Heart left ventricle (tissue), 16 donors: ENCODE results near the gene ZNF786. TPM values are rescaled to one million over a fixed set of nuclear protein-coding genes. Genes with fewer than 3 reads are reported as not detected.

Source experiments
- ATAC-seq, 4 donors: fragments of 200-7000 bp; cut with Tn5 transposase; one replicate each; pipeline ENCODE4 v1.9.1; 2020 to 2022; ENCODE audit warnings: moderate library complexity in 4 of 4, mild to moderate bottlenecking in 3 of 4, moderate number of reproducible peaks in 1 of 4
- DNase-seq, 5 donors: peaks; one replicate each; pipeline ENCODE4 v3.0.0-alpha.2; 2020
- H3K27ac ChIP-seq, 12 donors: fragments of 200-600 bp; sonication (generic) in 4 of 12; one replicate each; pipeline versions ENCODE4 v1.5.0 to v1.8.0; 2016 to 2022; ENCODE audit warnings: mild to moderate bottlenecking in 2 of 12
- H3K27me3 ChIP-seq, 9 donors: fragments of 200-600 bp; sonication (generic) in 2 of 9; one replicate each; pipeline versions ENCODE4 v1.5.1 to v1.8.0; 2016 to 2022; ENCODE audit warnings: mild to moderate bottlenecking in 3 of 9
- H3K36me3 ChIP-seq, 9 donors: fragments of 200-600 bp; sonication (generic) in 2 of 9; one replicate each; pipeline versions ENCODE4 v1.5.0 to v1.8.0; 2018 to 2022; ENCODE audit warnings: mild to moderate bottlenecking in 2 of 9
- H3K4me1 ChIP-seq, 12 donors: fragments of 200-600 bp; sonication (generic) in 4 of 12; one replicate each; pipeline versions ENCODE4 v1.5.0 to v1.8.0; 2016 to 2022; ENCODE audit warnings: mild to moderate bottlenecking in 3 of 12
- H3K4me3 ChIP-seq, 12 donors: fragments of 200-600 bp; sonication (generic) in 4 of 12; one replicate each; pipeline versions ENCODE4 v1.5.0 to v1.8.0; 2017 to 2022; ENCODE audit warnings: mild to moderate bottlenecking in 9 of 12, moderate library complexity in 4 of 12
- H3K9me3 ChIP-seq, 12 donors: fragments of 200-600 bp; sonication (generic) in 4 of 12; one replicate each; pipeline versions ENCODE4 v1.5.0 to v1.8.0; 2016 to 2022; ENCODE audit warnings: mild to moderate bottlenecking in 1 of 12
- POLR2A ChIP-seq, 2 donors: fragments of 450-650 bp; IDR thresholded peaks; one replicate each; pipeline ENCODE4 v1.6.1; 2017; ENCODE audit warnings: antibody characterized with exemption in 2 of 2, mild to moderate bottlenecking in 2 of 2, moderate library complexity in 2 of 2
- WGBS, 4 donors: extraction: QIAGEN DNeasy Blood & Tissue Kit in 2 of 4; methylation state at CpG; one replicate each; pipeline versions ENCODE4 v1.1.5 to v1.1.7; 2013 to 2018; 5-methylcytosine and 5-hydroxymethylcytosine counted together
- intact Hi-C, 10 donors: fragments of 100-400 bp; cut with DNase I; formaldehyde crosslinking; loops; one replicate each; pipeline versions ENCODE4 v1.11.1 to v1.14.2; 2022
- polyA plus RNA-seq, 2 donors: library from polyadenylated mRNA; stranded (reverse); fragments of 200-250 nt; gene quantifications; one replicate each; pipeline ENCODE4 v1.2.3, GENCODE V29; 2013
- total RNA-seq, 9 donors: library from RNA; depleted of rRNA in 2 of 9; stranded (reverse); fragments of >200 nt in 2 of 9; fragmentation: NEBNext Ultra II Directional in 3 of 9; extraction: Animal tissue kit (Norgen Biotek cat#: 25700) in 3 of 9; gene quantifications; one replicate each; pipeline versions ENCODE4 v1.1.0 to v1.2.4, GENCODE V29; 2016 to 2023
- TF ChIP-seq, protein P1 (sequence below), 12 donors: fragments of 200-600 bp; sonication (generic) in 4 of 12; IDR thresholded peaks; one replicate each; pipeline versions ENCODE4 v1.5.0 to v1.8.0; 2018 to 2022; ENCODE audit warnings: antibody characterized with exemption in 12 of 12, mild to moderate bottlenecking in 5 of 12
- donor health status: ischemic (EF 13 %, LVEDD 7.1; RV severe dilation, severe dysfunction).
- donor health status: healthy with polysubstance abuse.
- donor health status: DM: no; HTN: yes; CAD: no.
- donor health status: DM: no; HTN: no; CAD: no.
- donor health status: ischemic (EF 25% LVEDD 6.9; RV normal size, moderate dysfunction).
- donor health status: ischemic (EF 25% LVEDD 5.7; RV mildly dilated, moderate dysfunction).
- donor health status: healthy.
- donor health status: DM: yes; HTN: yes; CAD: no.
- donor health status: ischemic (EF 35%, LVEDD 5.7; RV mildly dilated, moderate dysfunction).
- donor health status: nonischemic (EF 11% LVEDD 7.7; RV severe dilation, severe dysfunction).
- donor health status: DM: yes; HTN: yes; CAD: no.
- donor health status: PGD.
- donor health status: ischemic (EF 29% LVEDD 5.4; RV normal size, mild dysfunction).
- donor health status: nonischemic (EF 23%, LVEDD 6.1; RV moderate dilation, normal function).

ZNF786 gene
- total and polyA plus RNA-seq, 11 donors, result 1.4 to 5.3 (median 2.9) TPM

DNA sequence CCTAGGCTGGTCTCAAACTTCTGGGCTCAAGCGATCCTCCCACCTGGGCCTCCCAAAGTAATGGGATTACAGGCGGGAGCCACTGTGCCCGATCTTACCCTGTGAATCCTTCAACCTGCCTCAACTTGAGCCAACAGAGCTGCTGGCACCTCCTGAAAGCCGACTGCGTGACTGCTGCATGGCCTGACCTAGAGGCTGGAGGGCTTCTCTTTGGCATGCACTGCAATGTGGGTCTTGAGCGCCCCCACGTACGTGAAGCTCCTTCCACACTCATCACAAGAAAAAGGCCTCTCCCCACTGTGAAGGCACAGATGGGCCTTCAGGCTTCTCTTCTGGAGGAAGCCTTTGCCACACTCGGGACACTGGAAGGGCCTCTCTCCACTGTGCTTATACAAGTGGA, 12.9 kb upstream of the ZNF786 start:
- H3K36me3 ChIP-seq, result peaks cover 0 to 3% (median 0%) of the 10 kb centered on the region in 9 donors
- no peaks in the 10 kb centered on the region for H3K27me3 ChIP-seq
- DNase-seq, result no peak
- TF ChIP-seq POLR2A (IDR thresholded peaks at IDR 0.05), result no peak
- TF ChIP-seq, protein P1, sequence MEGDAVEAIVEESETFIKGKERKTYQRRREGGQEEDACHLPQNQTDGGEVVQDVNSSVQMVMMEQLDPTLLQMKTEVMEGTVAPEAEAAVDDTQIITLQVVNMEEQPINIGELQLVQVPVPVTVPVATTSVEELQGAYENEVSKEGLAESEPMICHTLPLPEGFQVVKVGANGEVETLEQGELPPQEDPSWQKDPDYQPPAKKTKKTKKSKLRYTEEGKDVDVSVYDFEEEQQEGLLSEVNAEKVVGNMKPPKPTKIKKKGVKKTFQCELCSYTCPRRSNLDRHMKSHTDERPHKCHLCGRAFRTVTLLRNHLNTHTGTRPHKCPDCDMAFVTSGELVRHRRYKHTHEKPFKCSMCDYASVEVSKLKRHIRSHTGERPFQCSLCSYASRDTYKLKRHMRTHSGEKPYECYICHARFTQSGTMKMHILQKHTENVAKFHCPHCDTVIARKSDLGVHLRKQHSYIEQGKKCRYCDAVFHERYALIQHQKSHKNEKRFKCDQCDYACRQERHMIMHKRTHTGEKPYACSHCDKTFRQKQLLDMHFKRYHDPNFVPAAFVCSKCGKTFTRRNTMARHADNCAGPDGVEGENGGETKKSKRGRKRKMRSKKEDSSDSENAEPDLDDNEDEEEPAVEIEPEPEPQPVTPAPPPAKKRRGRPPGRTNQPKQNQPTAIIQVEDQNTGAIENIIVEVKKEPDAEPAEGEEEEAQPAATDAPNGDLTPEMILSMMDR (IDR thresholded peaks at IDR 0.05), result no peak
- intact Hi-C loops, result no loop called here
- H3K27ac ChIP-seq, result no peak overlapping the region
- H3K4me3 ChIP-seq, result no peak overlapping the region
- no peak for ATAC-seq
- no peaks in the 10 kb centered on the region for H3K9me3 ChIP-seq
- no peaks in the 10 kb centered on the region for H3K4me1 ChIP-seq
- 92 to 95% (median 95%) methylated on average over 5 to 9 of the region's 9 CpGs for WGBS, 4 donors

DNA sequence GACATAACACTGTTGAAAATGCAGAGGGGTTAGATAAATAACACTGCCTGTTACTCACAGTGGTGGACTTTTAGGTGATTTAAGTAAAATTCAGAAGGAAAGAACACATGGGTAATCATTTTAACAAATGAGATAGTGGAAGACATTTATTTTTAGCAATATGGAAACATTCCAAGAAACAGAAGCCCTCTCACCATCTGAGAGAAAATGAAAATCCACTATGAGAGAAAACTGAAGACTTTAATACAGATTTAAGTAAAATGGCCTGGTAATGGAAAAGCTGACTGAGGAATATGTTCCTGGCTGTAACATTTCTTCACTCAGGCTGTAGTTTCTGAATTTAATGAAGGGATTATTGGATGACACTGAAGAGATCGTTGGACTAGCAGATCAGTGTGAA, 12.1 kb upstream of the ZNF786 start:
- Histone ChIP-seq H3K4me3 (no peak overlapping the region), H3K27ac (no peak overlapping the region), H3K36me3 (peaks cover 0 to 3% (median 0%) of the 10 kb centered on the region in 9 donors), H3K9me3 (no peaks in the 10 kb centered on the region), H3K27me3 (no peaks in the 10 kb centered on the region), H3K4me1 (no peaks in the 10 kb centered on the region)
- DNase-seq, result no peak
- TF ChIP-seq, protein P1 (IDR thresholded peaks at IDR 0.05), result no peak
- TF ChIP-seq POLR2A (IDR thresholded peaks at IDR 0.05), result no peak
- WGBS, 4 donors, result 63 to 74% (median 71%) methylated on average over 1 of the region's 1 CpG
- intact Hi-C loops, result no loop called here
- no peak for ATAC-seq

DNA sequence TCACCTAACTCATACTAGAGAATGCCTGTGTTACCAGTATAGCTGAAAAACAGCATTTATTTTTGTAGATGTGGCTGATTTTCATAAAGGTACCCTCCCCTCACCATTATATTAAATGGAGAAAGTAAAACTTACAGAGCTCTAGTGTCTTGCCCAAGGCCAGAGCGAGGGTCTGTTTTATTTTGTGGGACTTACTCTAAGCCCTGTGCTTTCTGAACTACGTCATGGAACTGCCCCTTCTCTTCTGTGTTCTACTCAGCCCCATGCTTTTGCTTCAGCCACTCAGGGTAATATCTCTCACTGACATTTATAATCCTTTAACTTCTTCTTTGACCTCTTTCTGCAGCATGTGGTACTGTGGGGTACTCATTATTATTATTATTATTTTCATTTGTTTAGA, 10.3 kb upstream of the ZNF786 start:
- Histone ChIP-seq H3K36me3 (peaks cover 0 to 3% (median 0%) of the 10 kb centered on the region in 9 donors), H3K9me3 (no peaks in the 10 kb centered on the region), H3K4me3 (no peak overlapping the region), H3K4me1 (no peaks in the 10 kb centered on the region), H3K27me3 (no peaks in the 10 kb centered on the region), H3K27ac (no peak overlapping the region)
- DNase-seq (no peak), ATAC-seq (no peak)
- WGBS, 4 donors, result 92 to 96% (median 93%) methylated on average over 2 of the region's 2 CpGs
- TF ChIP-seq, protein P1 (IDR thresholded peaks at IDR 0.05), result no peak
- TF ChIP-seq POLR2A (IDR thresholded peaks at IDR 0.05), result no peak
- intact Hi-C loops, result no loop called here

DNA sequence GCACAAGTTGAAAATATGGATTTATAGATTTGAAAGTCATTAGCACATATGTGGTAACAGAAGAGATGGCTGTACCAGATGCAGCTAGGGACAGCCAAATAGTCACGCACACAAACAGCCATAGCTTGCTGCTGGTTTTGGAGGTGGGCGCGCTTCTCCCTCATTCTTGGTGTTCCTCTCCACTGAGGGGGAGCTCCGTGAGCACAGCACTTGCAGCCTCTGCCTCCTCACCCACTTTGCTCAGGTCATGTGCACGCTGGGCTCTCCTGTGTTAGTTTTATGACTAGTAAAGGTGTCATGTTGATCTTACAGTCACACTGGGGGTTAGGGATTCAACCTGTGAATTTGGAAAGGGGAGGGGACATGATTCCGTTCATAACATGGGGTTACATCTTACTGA, 8.5 kb upstream of the ZNF786 start:
- ATAC-seq (no peak), DNase-seq (no peak)
- H3K27ac ChIP-seq, result no peak overlapping the region
- WGBS, 4 donors, result 62 to 87% (median 85%) methylated on average over 6 of the region's 6 CpGs
- intact Hi-C loops, result no loop called here
- H3K4me3 ChIP-seq, result no peak overlapping the region
- TF ChIP-seq POLR2A (IDR thresholded peaks at IDR 0.05), result no peak
- TF ChIP-seq, protein P1 (IDR thresholded peaks at IDR 0.05), result no peak
- no peaks in the 10 kb centered on the region for H3K27me3 ChIP-seq
- no peaks in the 10 kb centered on the region for H3K4me1 ChIP-seq
- H3K36me3 ChIP-seq, result no peaks in the 10 kb centered on the region
- H3K9me3 ChIP-seq, result no peaks in the 10 kb centered on the region
